Measurements from ENCODE around the gene PSMD3. TPM values are rescaled to one million over a fixed set of nuclear protein-coding genes. Genes with fewer than 3 reads are reported as not detected.
A peak's percentile ranks its signal among the peaks of the same experiment; 100 is the strongest.

Gene PSMD3
- total and polyA plus RNA-seq, 9 of the 15 experiments (the other 6 are each of a cell fraction or from before 2014, with no cell fraction given): 2.0 to 251 (median 135) TPM

DNA sequence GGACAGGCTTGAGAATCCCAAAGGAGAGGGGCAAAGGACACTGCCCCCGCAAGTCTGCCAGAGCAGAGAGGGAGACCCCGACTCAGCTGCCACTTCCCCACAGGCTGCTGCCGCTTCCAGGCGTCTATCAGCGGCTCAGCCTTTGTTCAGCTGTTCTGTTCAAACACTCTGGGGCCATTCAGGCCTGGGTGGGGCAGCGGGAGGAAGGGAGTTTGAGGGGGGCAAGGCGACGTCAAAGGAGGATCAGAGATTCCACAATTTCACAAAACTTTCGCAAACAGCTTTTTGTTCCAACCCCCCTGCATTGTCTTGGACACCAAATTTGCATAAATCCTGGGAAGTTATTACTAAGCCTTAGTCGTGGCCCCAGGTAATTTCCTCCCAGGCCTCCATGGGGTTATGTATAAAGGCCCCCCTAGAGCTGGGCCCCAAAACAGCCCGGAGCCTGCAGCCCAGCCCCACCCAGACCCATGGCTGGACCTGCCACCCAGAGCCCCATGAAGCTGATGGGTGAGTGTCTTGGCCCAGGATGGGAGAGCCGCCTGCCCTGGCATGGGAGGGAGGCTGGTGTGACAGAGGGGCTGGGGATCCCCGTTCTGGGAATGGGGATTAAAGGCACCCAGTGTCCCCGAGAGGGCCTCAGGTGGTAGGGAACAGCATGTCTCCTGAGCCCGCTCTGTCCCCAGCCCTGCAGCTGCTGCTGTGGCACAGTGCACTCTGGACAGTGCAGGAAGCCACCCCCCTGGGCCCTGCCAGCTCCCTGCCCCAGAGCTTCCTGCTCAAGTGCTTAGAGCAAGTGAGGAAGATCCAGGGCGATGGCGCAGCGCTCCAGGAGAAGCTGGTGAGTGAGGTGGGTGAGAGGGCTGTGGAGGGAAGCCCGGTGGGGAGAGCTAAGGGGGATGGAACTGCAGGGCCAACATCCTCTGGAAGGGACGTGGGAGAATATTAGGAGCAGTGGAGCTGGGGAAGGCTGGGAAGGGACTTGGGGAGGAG is 34.7 kb downstream of the PSMD3 start, which contains the start of gene CSF3:
CSF3 (plus strand) TSS at position 436 of the 993 bp plus-strand sequence; CDS start at position 471, 35 bp downstream.
- Histone ChIP-seq H3K27me3 (ENCODE audit: control insufficient read depth in 2 of 2, insufficient read depth in 2 of 2, low read length in 2 of 2) (no peaks in the 10 kb centered on the region), H3K4me3 (no peak within 1 kb of the TSS), H3K36me3 (ENCODE audit: control insufficient read depth, insufficient read depth, low read length) (peaks cover 19% of the 10 kb centered on the region; the same call in 1 of the 3 replicates), H3K9me3 (replicated peaks; ENCODE audit: control insufficient read depth, insufficient read depth, low read depth, low read length) (no peaks in the 10 kb centered on the region), H4K20me1 (replicated peaks; ENCODE audit: control insufficient read depth, insufficient read depth, low read length) (no peaks in the 10 kb centered on the region), H2AFZ (ENCODE audit: low read depth, low read length) (peak within 1 kb of the TSS; percentile 68), H3K9ac (ENCODE audit: insufficient read depth in 1 of 2, low read depth in 2 of 2, low read length in 2 of 2) (peak within 1 kb of the TSS in 1 of 2 experiments; percentile 77; a peak in 2 of 4 replicates), H3K9me1 (ENCODE audit: control insufficient read depth, insufficient read depth, low read length) (no peaks in the 10 kb centered on the region), H3K4me1 (replicated peaks in 1 of 2; ENCODE audit: control insufficient read depth in 2 of 2, insufficient read depth in 2 of 2, low read length in 2 of 2) (peaks cover 5 to 64% of the 10 kb centered on the region in 2 experiments; a peak in 3 of 5 replicates), H3K4me2 (ENCODE audit: insufficient read depth, low read length) (no peak within 1 kb of the TSS), H3K79me2 (ENCODE audit: control insufficient read depth, insufficient read depth, low read length) (no peaks in the 10 kb centered on the region), H3K27ac (ENCODE audit: extremely low read depth, low read depth, low read length) (no peak within 1 kb of the TSS)
- ChIA-PET CTCF (ENCODE audit: low intra/inter-chr PET ratio) (interaction anchor here (2.9 kb wide), 1 partner anchor 97 kb away, joined by 15 read pairs; no protein-coding TSS in a partner anchor), POLR2A (interaction anchor here (0.5 to 1.2 kb wide), 6 partner anchors 16 to 196 kb away, joined by 3 to 6 read pairs (median 4); partner anchors contain the start of gene NR1D1)
- in situ Hi-C loops (cut with MboI) (loop anchor here (10.0 to 25.0 kb wide), 2 partner anchors 272 to 340 kb away; partner anchors contain the start of gene CDC6), intact Hi-C loops (cut with micrococcal nuclease) (loop anchor here (10.0 kb wide), 2 partner anchors 150 to 340 kb away; no protein-coding TSS in a partner anchor)
- DNase-seq (ENCODE audit: extremely low read depth in 1 of 4, low spot score in 3 of 4): no peak
- 55% methylated on average over 18 of the region's 20 CpGs for WGBS (ENCODE audit: insufficient coverage, low coverage, missing lambda C conversion rate)
- ATAC-seq: no peak
- no peak for TF ChIP-seq ZNF146 (CRISPR knock-in tag; IDR thresholded peaks at IDR 0.05; ENCODE audit: unreplicated experiment)
- no peak for TF ChIP-seq GTF2A2 (tag; IDR thresholded peaks at IDR 0.05)
- peak; percentile 43; the same call in 1 of the 2 replicates for TF ChIP-seq FOXA1 (IDR thresholded peaks at IDR 0.05; ENCODE audit: borderline replicate concordance)
- FAIRE-seq: no peak
- BruUV-seq (replicated peaks): no TSS peak

All from K562 (cell line).